HCT116 (cell line): Measurements from ENCODE around the gene BSN. TPM values are rescaled to one million over a fixed set of nuclear protein-coding genes. Genes with fewer than 3 reads are reported as not detected.

Experiments
- ATAC-seq: fragments of 200-7000 bp; cut with Tn5 transposase; 2 replicates; pipeline ENCODE4 v1.9.1; 2020; ENCODE audit warnings: mild to moderate bottlenecking, moderate library complexity
- BruUV-seq: library from RNA; stranded (reverse); fragments of 400-500 nt; replicated peaks from 2 replicates; lab custom pipeline; 2021; lab: Mats Ljungman, UMichigan
- CTCF ChIA-PET: fragments of 300-600 bp; sonication (Branson Sonifier 250); formaldehyde crosslinking; loops from one replicate; lab custom pipeline; 2021; ENCODE audit warnings: antibody characterized with exemption; lab: Charles Lee
- POLR2A ChIA-PET: fragments of 300-600, 350-600 bp; sonication (Branson Sonifier 250); formaldehyde crosslinking; loops from one replicate; lab custom pipeline; 2021; ENCODE audit warnings: antibody characterized with exemption; lab: Charles Lee
- RAD21 ChIA-PET, 2 experiments: fragments of 300-600 bp; sonication (Branson Sonifier 250); formaldehyde crosslinking; loops; one replicate each; lab custom pipeline; 2023; ENCODE audit warnings: low total read pairs in 2 of 2; ENCODE audit not compliant: uncharacterized antibody in 2 of 2, unreplicated experiment in 2 of 2, low non-redundant PET in 1 of 2; lab: Charles Lee
- DNase-seq: peaks from one replicate; pipeline ENCODE4 v3.0.0-alpha.2; 2010; ENCODE audit warnings: low read depth, low spot score
- H2AFZ ChIP-seq: fragments of 200-600 bp; shearing (Covaris generic), sonication (generic); 2 replicates; pipeline ENCODE4 v1.6.1; 2017; ENCODE audit warnings: low read depth, mixed run types, mixed read lengths, antibody characterized with exemption, low read length; ENCODE audit not compliant: poor library complexity, severe bottlenecking
- H3K27ac ChIP-seq: 2 replicates; pipeline ENCODE4 v1.5.1; 2012; ENCODE audit warnings: low read depth, low read length
- H3K27me3 ChIP-seq: fragments of 200-600 bp; sonication (generic); 2 replicates; pipeline ENCODE4 v1.6.1; 2016; ENCODE audit warnings: mixed run types, low read length, mixed read lengths; ENCODE audit not compliant: insufficient read depth
- H3K36me3 ChIP-seq, 2 experiments: fragments of 200-500 bp in 1 of 2; fragments of 200-600 bp in 1 of 2; sonication (Bioruptor generic) in 1 of 2; sonication (generic) in 1 of 2; 2 replicates each; pipeline versions ENCODE4 v1.5.1 to v1.6.1; 2014 to 2016; ENCODE audit warnings: low read length in 2 of 2, inconsistent platforms in 1 of 2, mixed read lengths in 1 of 2, mixed run types in 1 of 2; ENCODE audit not compliant: insufficient read depth in 2 of 2, control insufficient read depth in 1 of 2
- H3K4me1 ChIP-seq, 2 experiments: fragments of 200-600 bp in 1 of 2; sonication (generic) in 1 of 2; 2 replicates each; pipeline versions ENCODE4 v1.5.1 to v1.6.1; 2012 to 2017; ENCODE audit warnings: low read length in 2 of 2, inconsistent platforms in 1 of 2, mild to moderate bottlenecking in 1 of 2, mixed read lengths in 1 of 2, mixed run types in 1 of 2, moderate library complexity in 1 of 2; ENCODE audit not compliant: insufficient read depth in 2 of 2, control insufficient read depth in 1 of 2
- H3K4me2 ChIP-seq: fragments of 200-600 bp; sonication (generic); 2 replicates; pipeline ENCODE4 v1.6.1; 2017; ENCODE audit warnings: mixed run types, low read length, mixed read lengths
- H3K4me3 ChIP-seq, 2 experiments: fragments of 200-600 bp in 1 of 2; sonication (generic) in 1 of 2; replicated peaks in 1 of 2; 2 replicates each; pipeline ENCODE4 v1.5.1; 2011 to 2016; ENCODE audit warnings: low read length in 2 of 2, control low read depth in 1 of 2, low read depth in 1 of 2, mild to moderate bottlenecking in 1 of 2, mixed read lengths in 1 of 2, mixed run types in 1 of 2
- H3K79me2 ChIP-seq: fragments of 200-600 bp; sonication (generic); 2 replicates; pipeline ENCODE4 v1.6.1; 2017; ENCODE audit warnings: mild to moderate bottlenecking, mixed run types, low read length, moderate library complexity, mixed read lengths; ENCODE audit not compliant: insufficient read depth
- H3K9ac ChIP-seq: fragments of 200-600 bp; sonication (generic); 2 replicates; pipeline ENCODE4 v1.6.1; 2016; ENCODE audit warnings: low read length, mixed read lengths
- H3K9me2 ChIP-seq: fragments of 200-600 bp; sonication (generic), shearing (Covaris generic); 2 replicates; pipeline ENCODE4 v1.6.1; 2017; ENCODE audit warnings: mixed run types, mild to moderate bottlenecking, moderate library complexity; ENCODE audit not compliant: insufficient read depth
- H3K9me3 ChIP-seq, 2 experiments: fragments of 200-500 bp in 1 of 2; fragments of 200-600 bp in 1 of 2; sonication (Bioruptor generic) in 1 of 2; sonication (generic) in 1 of 2; 2 replicates each; pipeline ENCODE4 v1.6.1; 2014 to 2017; ENCODE audit warnings: low read length in 2 of 2, mixed read lengths in 2 of 2, inconsistent platforms in 1 of 2, low read depth in 1 of 2, mild to moderate bottlenecking in 1 of 2, mixed run types in 1 of 2, moderate library complexity in 1 of 2; ENCODE audit not compliant: control insufficient read depth in 1 of 2, insufficient read depth in 1 of 2
- H4K20me1 ChIP-seq: fragments of 200-600 bp; sonication (generic), shearing (Covaris generic); 2 replicates; pipeline ENCODE4 v1.6.1; 2017; ENCODE audit warnings: mixed run types, mild to moderate bottlenecking, moderate library complexity; ENCODE audit not compliant: insufficient read depth
- CBX3 ChIP-seq: IDR thresholded peaks from 2 replicates; pipeline ENCODE4 v1.6.1; 2012; ENCODE audit warnings: low read depth
- EGR1 ChIP-seq: IDR thresholded peaks from 2 replicates; pipeline ENCODE4 v1.6.1; 2012; ENCODE audit warnings: low read depth
- ELF1 ChIP-seq: IDR thresholded peaks from 2 replicates; pipeline ENCODE4 v1.6.1; 2012; ENCODE audit warnings: low read depth, borderline replicate concordance
- EZH2 ChIP-seq: fragments of 200-600 bp; sonication (generic); IDR thresholded peaks from 2 replicates; pipeline ENCODE4 v1.6.1; 2017; ENCODE audit warnings: antibody characterized with exemption, mixed run types
- EZH2phosphoT487 ChIP-seq: fragments of 200-600 bp; IDR thresholded peaks from 2 replicates; pipeline ENCODE4 v1.6.1; 2018; ENCODE audit warnings: antibody characterized with exemption, borderline replicate concordance
- FOSL1 ChIP-seq: IDR thresholded peaks from 2 replicates; pipeline ENCODE4 v1.6.1; 2012; ENCODE audit warnings: low read depth
- JUND ChIP-seq: IDR thresholded peaks from 2 replicates; pipeline ENCODE4 v1.6.1; 2012
- MAX ChIP-seq: IDR thresholded peaks from 2 replicates; pipeline ENCODE4 v1.6.1; 2012
- POLR2AphosphoS5 ChIP-seq: IDR thresholded peaks from 2 replicates; pipeline ENCODE4 v1.6.1; 2011; ENCODE audit warnings: mild to moderate bottlenecking, low read depth, low read length, moderate library complexity
- RAD21 ChIP-seq: IDR thresholded peaks from 2 replicates; pipeline ENCODE4 v1.6.1; 2012; ENCODE audit warnings: low read depth, mild to moderate bottlenecking
- SIN3A ChIP-seq: IDR thresholded peaks from 2 replicates; pipeline ENCODE4 v1.6.1; 2012; ENCODE audit warnings: low read depth
- SP1 ChIP-seq: IDR thresholded peaks from 2 replicates; pipeline ENCODE4 v1.6.1; 2012; ENCODE audit warnings: low read depth
- SRF ChIP-seq: IDR thresholded peaks from 2 replicates; pipeline ENCODE4 v1.6.1; 2012; ENCODE audit warnings: low read depth
- ZBTB33 ChIP-seq: IDR thresholded peaks from 2 replicates; pipeline ENCODE4 v1.6.1; 2011; ENCODE audit warnings: mild to moderate bottlenecking, low read length, moderate library complexity; ENCODE audit not compliant: insufficient replicate concordance; ENCODE audit errors: extremely low read depth
- ZFX ChIP-seq: fragments of 450-650 bp; IDR thresholded peaks from 2 replicates; pipeline ENCODE4 v1.6.1; 2017
- intact Hi-C: fragments of 100-400 bp; cut with micrococcal nuclease; formaldehyde crosslinking; loops from 2 replicates; pipeline ENCODE4 v1.10.0; 2022
- total RNA-seq: library from RNA; stranded (reverse); gene quantifications from one replicate; pipeline ENCODE4 v1.2.1, GENCODE V29; 2021; ENCODE audit not compliant: unreplicated experiment

Gene BSN
- total RNA-seq, 1 experiment from 2014 or later = 1.5 TPM

GRCh38 chr3:49602877-49603411 is 48.7 kb downstream of the BSN start:
- POLR2A ChIA-PET = interaction anchor here (0.7 to 1.1 kb wide), 2 partner anchors 148 to 244 kb away, joined by 3 to 6 read pairs; no protein-coding TSS in a partner anchor
- TF ChIP-seq EZH2 (no peak), CBX3 (peak; percentile 72; the same call in 1 of the 2 replicates), RAD21 (no peak), ELF1 (no peak), ZBTB33 (no peak), SIN3A (no peak), FOSL1 (peak; percentile 60; the same call in 1 of the 2 replicates), SRF (no peak), JUND (peak; percentile 70; the same call in 1 of the 2 replicates), MAX (no peak; the same call in 1 of the 2 replicates), POLR2AphosphoS5 (peak; percentile 50), SP1 (peak; percentile 28; the same call in 1 of the 2 replicates), EZH2phosphoT487 (no peak), EGR1 (no peak), ZFX (peak; percentile 69)
- TF ChIP-seq, all 23 proteins: peak for 6
- intact Hi-C loops = no loop called here
- Histone ChIP-seq H3K4me3 (peak overlapping the region in 1 of 2 experiments; percentile 24; a peak in 2 of 4 replicates), H2AFZ (peak overlapping the region; percentile 29), H4K20me1 (no peaks in the 10 kb centered on the region), H3K9me2 (no peaks in the 10 kb centered on the region), H3K27me3 (no peaks in the 10 kb centered on the region), H3K4me2 (peak overlapping the region; percentile 73), H3K9me3 (no peaks in the 10 kb centered on the region), H3K4me1 (peaks cover 0 to 53% of the 10 kb centered on the region in 2 experiments; a peak in 3 of 4 replicates), H3K36me3 (no peaks in the 10 kb centered on the region), H3K27ac (peak overlapping the region; percentile 35), H3K79me2 (no peaks in the 10 kb centered on the region), H3K9ac (peak overlapping the region; percentile 48)
- RAD21 ChIA-PET = no interaction called here
- CTCF ChIA-PET = interaction anchor here (1.2 kb wide), 1 partner anchor 63 kb away, joined by 3 read pairs; no protein-coding TSS in a partner anchor
- peak; percentile 89 for ATAC-seq
- peak; percentile 63 for DNase-seq
- BruUV-seq = no TSS peak
